ENCODE results near the gene TMEM175.
"Not testable (repeated sequence)": the region's sequence is repeated elsewhere in the genome, so short reads cannot be mapped to it uniquely, and the experiment has no call there.

TMEM175 gene

GRCh38 chr4:913280-913618 is 19.0 kb upstream of the TMEM175 start:
- no peak for DNase-seq (ENCODE audit: extremely low spot score)
- no peak for TF ChIP-seq CTCF (IDR thresholded peaks at IDR 0.05; ENCODE audit: control extremely low read depth, extremely low read depth, low read depth, missing control alignments)
- CTCF ChIA-PET, result interaction anchor here (1.8 kb wide), 1 partner anchor 8 kb away, joined by 5 read pairs; no protein-coding TSS in a partner anchor
- POLR2A ChIA-PET, result no interaction called here

- POLR2A ChIA-PET, result no interaction called here
- no peak for DNase-seq (ENCODE audit: extremely low spot score)
- CTCF ChIA-PET, result no interaction called here
- TF ChIP-seq CTCF (IDR thresholded peaks at IDR 0.05; ENCODE audit: control extremely low read depth, extremely low read depth, low read depth, missing control alignments), result no peak
Observed at GRCh38 chr4:914531-914930, 17.7 kb upstream of the TMEM175 start.

- TF ChIP-seq CTCF (IDR thresholded peaks at IDR 0.05; ENCODE audit: control extremely low read depth, extremely low read depth, low read depth, missing control alignments), result no peak
- ChIA-PET POLR2A (no interaction called here), CTCF (no interaction called here)
- DNase-seq (ENCODE audit: extremely low spot score), result no peak
Observed at GRCh38 chr4:915041-915474, 17.2 kb upstream of the TMEM175 start.

GRCh38 chr4:915595-915994 is 16.7 kb upstream of the TMEM175 start:
- DNase-seq (ENCODE audit: extremely low spot score), result no peak
- no peak for TF ChIP-seq CTCF (IDR thresholded peaks at IDR 0.05; ENCODE audit: control extremely low read depth, extremely low read depth, low read depth, missing control alignments)
- ChIA-PET POLR2A (no interaction called here), CTCF (no interaction called here)

DNA sequence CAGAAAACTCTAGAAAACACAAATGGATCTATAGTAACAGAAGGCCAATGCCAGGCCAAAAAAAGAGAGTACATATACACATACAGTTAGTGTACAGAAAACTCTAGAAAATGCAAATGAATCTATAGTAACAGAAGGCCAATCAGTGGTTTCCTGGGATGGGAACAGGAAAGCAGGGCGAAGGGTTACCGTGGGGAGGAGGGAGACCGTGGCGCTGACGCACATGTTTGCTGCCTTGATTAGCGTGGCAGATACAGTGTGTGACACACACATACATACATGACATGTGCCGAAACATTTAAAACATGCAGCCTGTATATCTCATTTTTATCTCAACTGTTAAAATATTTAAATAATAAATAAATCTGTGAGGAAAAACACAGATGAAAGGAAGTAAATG is 14.8 kb upstream of the TMEM175 start:
- no peak for TF ChIP-seq CTCF (IDR thresholded peaks at IDR 0.05; ENCODE audit: control extremely low read depth, extremely low read depth, low read depth, missing control alignments)
- POLR2A ChIA-PET, result no interaction called here
- CTCF ChIA-PET, result no interaction called here
- no peak for DNase-seq (ENCODE audit: extremely low spot score)

DNA sequence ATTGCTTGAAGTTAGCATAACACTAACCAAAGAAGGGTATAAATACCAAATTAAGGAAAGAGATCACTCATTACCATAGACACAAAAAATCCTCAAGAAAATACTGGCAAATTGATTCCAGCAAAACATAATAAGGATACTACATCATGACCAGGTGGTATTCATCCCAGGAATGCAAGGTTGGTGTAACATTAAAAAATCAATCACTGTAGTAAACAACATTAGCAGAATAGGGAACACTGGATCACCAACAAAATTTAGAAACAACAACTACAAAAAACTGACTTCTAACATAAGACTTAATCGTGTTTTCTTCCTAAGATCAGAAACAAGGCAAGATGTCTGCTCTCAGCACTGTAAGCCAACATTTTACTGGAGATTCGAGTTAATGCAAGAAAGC is 14.3 kb upstream of the TMEM175 start:
- DNase-seq (ENCODE audit: extremely low spot score), result no peak
- TF ChIP-seq CTCF (IDR thresholded peaks at IDR 0.05; ENCODE audit: control extremely low read depth, extremely low read depth, low read depth, missing control alignments), result no peak
- POLR2A ChIA-PET, result no interaction called here
- CTCF ChIA-PET, result no interaction called here

DNA sequence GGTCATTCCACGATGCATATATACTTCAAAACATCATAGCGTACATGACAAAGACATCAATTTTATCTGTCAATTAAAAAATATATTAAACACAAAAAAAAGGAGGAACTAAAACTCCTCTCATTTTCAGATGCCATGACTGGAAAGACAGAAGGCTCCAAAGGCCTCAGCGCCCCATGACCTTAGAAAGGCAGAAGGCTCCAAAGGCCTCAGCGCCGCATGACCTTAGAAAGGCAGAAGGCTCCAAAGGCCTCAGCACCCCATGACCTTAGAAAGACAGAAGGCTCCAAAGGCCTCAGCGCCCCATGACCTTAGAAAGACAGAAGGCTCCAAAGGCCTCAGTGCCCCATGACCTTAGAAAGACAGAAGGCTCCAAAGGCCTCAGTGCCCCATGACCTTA is 13.7 kb upstream of the TMEM175 start:
- POLR2A ChIA-PET; CTCF ChIA-PET; DNase-seq (ENCODE audit: extremely low spot score): not testable (repeated sequence)

DNA sequence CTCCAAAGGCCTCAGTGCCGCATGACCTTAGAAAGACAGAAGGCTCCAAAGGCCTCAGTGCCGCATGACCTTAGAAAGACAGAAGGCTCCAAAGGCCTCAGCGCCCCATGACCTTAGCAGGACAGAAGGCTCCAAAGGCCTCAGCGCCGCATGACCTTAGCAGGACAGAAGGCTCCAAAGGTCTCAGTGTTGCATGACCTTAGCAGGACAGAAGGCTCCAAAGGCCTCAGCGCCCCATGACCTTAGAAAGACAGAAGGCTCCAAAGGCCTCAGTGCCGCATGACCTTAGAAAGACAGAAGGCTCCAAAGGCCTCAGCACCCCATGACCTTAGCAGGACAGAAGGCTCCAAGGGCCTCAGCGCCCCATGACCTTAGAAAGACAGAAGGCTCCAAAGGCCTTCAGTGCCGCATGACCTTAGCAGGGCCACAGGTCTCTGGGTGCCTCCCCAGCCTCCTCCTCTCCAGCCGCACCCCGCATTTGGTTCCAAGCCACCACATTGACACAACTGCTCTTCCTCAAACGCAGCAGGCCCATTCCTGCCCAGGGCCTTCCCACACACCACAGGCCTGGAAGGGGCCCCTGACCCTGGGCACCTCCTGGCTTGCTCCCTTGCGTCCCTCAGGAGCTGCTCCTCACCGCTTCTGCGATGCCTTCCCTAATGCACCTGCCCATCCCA is 13.1 kb upstream of the TMEM175 start:
- CTCF ChIA-PET; DNase-seq (ENCODE audit: extremely low spot score); POLR2A ChIA-PET: not testable (repeated sequence)
